Activated T-helper 1 cell treated with anti-CD3 and anti-CD28 coated beads, Interleukin-12 subunit alpha, Interleukin-12 subunit beta, Interleukin-2, Interleukin-4 antibody, amounts not matched to agents 30 ng/mL and 10 ng/mL and 1 ng/mL, durations not matched to agents 14 hours and 24 hours and 36 hours (primary cell): ENCODE results near the gene OXT. TPM values are rescaled to one million over a fixed set of nuclear protein-coding genes. Genes with fewer than 3 reads are reported as not detected.
A peak's percentile ranks its signal among the peaks of the same experiment; 100 is the strongest.
"Not testable (repeated sequence)": the region's sequence is repeated elsewhere in the genome, so short reads cannot be mapped to it uniquely, and the experiment has no call there.

Source experiments
- DNase-seq: peaks from one replicate; pipeline ENCODE4 v3.0.0; 2021; ENCODE audit warnings: low spot score
- H3K27ac Mint-ChIP-seq: one replicate; pipeline ENCODE4 v1.8.0; 2021; ENCODE audit warnings: mild to moderate bottlenecking, mixed read lengths
- H3K27me3 Mint-ChIP-seq: one replicate; pipeline ENCODE4 v1.8.0; 2022; ENCODE audit warnings: mild to moderate bottlenecking, moderate library complexity, mixed read lengths; ENCODE audit not compliant: insufficient read depth
- H3K36me3 Mint-ChIP-seq: one replicate; pipeline ENCODE4 v1.8.0; 2021; ENCODE audit warnings: low read depth, mixed read lengths
- H3K4me1 Mint-ChIP-seq: one replicate; pipeline ENCODE4 v1.8.0; 2021; ENCODE audit warnings: low read depth, mixed read lengths
- H3K4me3 Mint-ChIP-seq: one replicate; pipeline ENCODE4 v1.8.0; 2021; ENCODE audit warnings: mild to moderate bottlenecking, moderate library complexity, mixed read lengths
- H3K9me3 Mint-ChIP-seq: one replicate; pipeline ENCODE4 v1.8.0; 2021; ENCODE audit warnings: mixed read lengths
- intact Hi-C: fragments of 100-400 bp; cut with micrococcal nuclease; formaldehyde crosslinking; loops from one replicate; pipeline ENCODE4 v1.15.1; 2024
- total RNA-seq: library from RNA; stranded (reverse); gene quantifications from 2 replicates; pipeline ENCODE4 v1.2.3, GENCODE V29; 2022

The OXT gene
- total RNA-seq, 1 donor from 2014 or later = not detected

DNA sequence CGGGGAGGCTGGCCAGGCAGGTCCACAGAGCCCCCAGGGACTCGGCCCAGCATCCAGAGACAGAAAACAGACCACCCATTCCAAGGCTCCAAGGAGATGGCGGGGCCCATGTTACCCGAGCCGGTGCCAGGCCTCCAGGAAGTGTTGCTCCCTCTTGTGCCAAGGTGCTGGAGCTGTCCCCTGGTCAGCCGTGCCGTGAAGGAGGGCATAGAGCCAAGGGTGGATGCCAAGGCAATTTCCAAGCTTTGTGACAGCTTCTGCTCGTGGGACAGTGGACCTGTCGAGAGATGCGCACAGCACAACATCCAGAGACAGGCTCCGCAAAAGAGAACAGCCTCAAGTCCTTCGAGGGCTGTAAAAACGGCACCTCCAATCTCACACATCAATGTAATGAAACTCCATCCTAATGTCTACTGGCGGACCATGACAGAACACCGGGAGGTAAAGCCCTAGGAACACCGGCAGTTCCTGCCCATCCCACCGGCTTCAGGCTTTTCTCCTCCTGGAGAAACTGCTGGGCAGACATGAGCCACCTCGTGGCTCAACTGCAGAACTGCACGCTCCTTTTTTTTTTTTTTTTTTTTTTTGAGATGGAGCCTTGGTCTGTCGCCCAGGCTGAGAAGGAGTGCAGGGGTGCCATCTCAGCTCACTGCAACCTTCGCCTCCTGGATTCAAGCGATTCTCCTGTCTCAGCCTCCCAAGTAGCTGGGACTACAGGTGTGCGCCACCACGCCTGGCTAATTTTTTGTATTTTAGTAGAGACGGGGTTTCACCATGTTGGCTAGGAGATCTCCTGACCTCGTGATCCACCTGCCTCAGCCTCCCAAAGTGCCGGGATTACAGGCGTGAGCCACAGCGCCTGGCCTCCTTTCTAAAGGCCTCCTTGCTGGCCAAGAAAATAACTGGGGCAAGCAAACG lies 44.0 kb downstream of the OXT start:
- no peak for DNase-seq
- Mint-ChIP-seq H3K9me3 (no peaks in the 10 kb centered on the region), H3K4me1 (peaks cover 5% of the 10 kb centered on the region), H3K27me3 (no peaks in the 10 kb centered on the region), H3K4me3 (no peak overlapping the region), H3K27ac (no peak overlapping the region), H3K36me3 (peaks cover 12% of the 10 kb centered on the region)
- intact Hi-C loops = loop anchor here (1.0 kb wide), 1 partner anchor 61 kb away; no protein-coding TSS in a partner anchor

GRCh38 chr20:3116341-3116740 lies 44.9 kb downstream of the OXT start:
- Mint-ChIP-seq H3K4me3 (no peak overlapping the region), H3K9me3 (no peaks in the 10 kb centered on the region), H3K4me1 (peaks cover 13% of the 10 kb centered on the region), H3K36me3 (peaks cover 14% of the 10 kb centered on the region), H3K27me3 (no peaks in the 10 kb centered on the region), H3K27ac (no peak overlapping the region)
- DNase-seq = no peak
- intact Hi-C loops = no loop called here

DNA sequence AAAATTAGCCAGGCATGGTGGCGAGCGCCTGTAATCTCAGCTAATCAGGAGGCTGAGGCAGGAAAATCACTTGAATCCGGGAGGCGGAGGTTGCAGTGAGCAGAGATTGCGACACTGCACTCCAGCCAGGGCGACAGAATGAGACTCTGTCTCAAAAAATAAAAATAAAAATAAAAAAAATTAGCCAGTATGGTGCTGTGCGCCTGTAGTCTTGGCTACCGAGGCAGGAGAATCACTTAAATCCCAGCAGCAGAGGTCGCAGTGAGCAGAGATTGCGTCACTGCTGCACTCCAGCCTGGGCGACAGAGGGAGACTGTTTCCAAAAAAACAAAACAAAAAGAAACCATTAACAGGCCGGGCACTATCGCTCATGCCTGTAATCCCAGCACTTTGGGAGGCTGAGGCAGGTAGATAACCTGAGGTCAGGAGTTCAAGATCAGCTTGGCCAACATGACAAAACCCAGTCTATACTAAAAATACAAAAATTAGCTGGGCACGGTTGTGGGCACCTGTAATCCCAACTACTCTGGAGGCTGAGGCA lies 46.5 kb downstream of the OXT start:
- H3K27ac Mint-ChIP-seq, H3K27me3 Mint-ChIP-seq, H3K9me3 Mint-ChIP-seq, H3K4me3 Mint-ChIP-seq: not testable (repeated sequence)
- Mint-ChIP-seq H3K4me1 (peaks cover 29% of the 10 kb centered on the region), H3K36me3 (peaks cover 25% of the 10 kb centered on the region)
- intact Hi-C loops = loop anchor here (1.0 kb wide), 1 partner anchor 198 kb away; no protein-coding TSS in a partner anchor
- peak; percentile 25 for DNase-seq

- Mint-ChIP-seq H3K36me3 (peaks cover 28% of the 10 kb centered on the region), H3K27me3 (no peaks in the 10 kb centered on the region), H3K9me3 (no peaks in the 10 kb centered on the region), H3K4me3 (no peak overlapping the region), H3K4me1 (peaks cover 37% of the 10 kb centered on the region), H3K27ac (no peak overlapping the region)
- intact Hi-C loops = no loop called here
- no peak for DNase-seq
Measured at GRCh38 chr20:3119044-3119443, 47.6 kb downstream of the OXT start.

- DNase-seq = no peak
- H3K36me3 Mint-ChIP-seq = peaks cover 29% of the 10 kb centered on the region
- peaks cover 33% of the 10 kb centered on the region for H3K4me1 Mint-ChIP-seq
- H3K27me3 Mint-ChIP-seq = no peaks in the 10 kb centered on the region
- intact Hi-C loops = no loop called here
- H3K27ac Mint-ChIP-seq = peak overlapping the region; percentile 85
- H3K4me3 Mint-ChIP-seq = peak overlapping the region; percentile 53
- H3K9me3 Mint-ChIP-seq = no peaks in the 10 kb centered on the region
Measured at GRCh38 chr20:3121271-3121911, 50.0 kb downstream of the OXT start.

Other genes starting within 250 kb of the OXT start
- gene PCED1A, start 231.0 kb upstream of the OXT start, total RNA-seq = 24.0 and 27.9 TPM in 2 replicates
- 46.0 and 48.9 TPM in 2 replicates for gene VPS16, start 230.9 kb upstream of the OXT start, total RNA-seq
- 64.0 and 67.5 TPM in 2 replicates for gene PTPRA, start 198.1 kb upstream of the OXT start, total RNA-seq
- gene GNRH2, start 28.0 kb upstream of the OXT start, total RNA-seq = 2.1 and 2.3 TPM in 2 replicates
- 106 and 114 TPM in 2 replicates for gene MRPS26, start 25.6 kb upstream of the OXT start, total RNA-seq
- gene AVP, start 13.1 kb downstream of the OXT start, total RNA-seq = not detected in 2 replicates
- 25.4 TPM in 2 replicates for gene FASTKD5, start 88.2 kb downstream of the OXT start, total RNA-seq
- 5.9 and 7.7 TPM in 2 replicates for gene UBOX5, start 88.2 kb downstream of the OXT start, total RNA-seq
- 0.54 and 0.78 TPM in 2 replicates for gene LZTS3, start 101.9 kb downstream of the OXT start, total RNA-seq
- 67.5 and 72.3 TPM in 2 replicates for gene DDRGK1, start 133.1 kb downstream of the OXT start, total RNA-seq
- gene ITPA, start 137.9 kb downstream of the OXT start, total RNA-seq = 93.3 and 96.0 TPM in 2 replicates
- gene SLC4A11, start 167.6 kb downstream of the OXT start, total RNA-seq = 3.2 and 3.3 TPM in 2 replicates